Measurements from ENCODE around the gene PCNX2.

DNA sequence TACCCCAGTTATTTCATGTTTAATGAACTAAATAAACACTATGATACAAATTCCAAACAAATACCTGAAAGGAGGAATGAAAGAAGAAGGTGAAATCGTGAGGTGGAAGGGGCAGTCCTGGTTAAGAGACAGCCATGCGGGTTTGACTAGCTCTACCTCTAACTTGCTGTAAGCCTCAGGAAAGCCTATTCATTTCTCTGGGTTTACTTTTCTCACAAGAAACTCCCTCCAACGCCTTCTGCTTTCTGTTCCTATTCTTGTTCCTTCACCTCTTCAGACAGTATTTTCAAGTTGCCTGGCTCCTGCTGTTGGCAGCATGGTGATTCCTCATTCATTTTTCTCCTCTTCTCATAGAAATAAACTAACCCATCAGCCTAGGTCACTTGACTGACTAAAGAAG is 252.7 kb downstream of the PCNX2 start:
- TF ChIP-seq CTCF (IDR thresholded peaks at IDR 0.05) (no peak), POLR2A (IDR thresholded peaks at IDR 0.05) (no peak)

Measured in esophagus squamous epithelium (tissue), 4 donors.